Measurements from ENCODE around the gene TEAD1. TPM values are rescaled to one million over a fixed set of nuclear protein-coding genes. Genes with fewer than 3 reads are reported as not detected.
A peak's percentile ranks its signal among the peaks of the same experiment; 100 is the strongest.

TEAD1 gene
- total RNA-seq, 1 experiment from 2014 or later = 102 TPM

- DNase-seq (ENCODE audit: low read depth, low spot score) (no peak), ATAC-seq (peak; percentile 98)
- intact Hi-C loops (cut with micrococcal nuclease; ENCODE audit: unreplicated experiment) = loop anchor here (2.0 to 5.0 kb wide), 3 partner anchors 183 to 381 kb away; no protein-coding TSS in a partner anchor
- POLR2A ChIA-PET = no interaction called here
- Histone ChIP-seq H3K9me3 (ENCODE audit: control insufficient read depth, insufficient read depth, low read depth, low read length) (no peaks in the 10 kb centered on the region), H3K27me3 (ENCODE audit: control insufficient read depth, insufficient read depth, low read length) (peaks cover 8% of the 10 kb centered on the region; the same call in 1 of the 2 replicates), H3K4me3 (ENCODE audit: low read depth in 2 of 2, low read length in 2 of 2) (no peak overlapping the region), H3K27ac (ENCODE audit: low read length) (no peak overlapping the region), H3K4me1 (ENCODE audit: control insufficient read depth, insufficient read depth, low read length) (no peaks in the 10 kb centered on the region), H3K36me3 (ENCODE audit: control insufficient read depth, insufficient read depth, low read length) (no peaks in the 10 kb centered on the region)
- CTCF ChIA-PET = interaction anchor here (0.6 to 1.3 kb wide), 10 partner anchors 16 to 633 kb away, joined by 3 to 11 read pairs (median 4); no protein-coding TSS in a partner anchor
- in situ Hi-C loops (cut with HindIII; ENCODE audit: low pct_unique_long_range_greater_than_20kb, low sequenced_read_pairs) = no loop called here
- no TSS peak for BruUV-seq (replicated peaks)
- TF ChIP-seq REST (IDR thresholded peaks at IDR 0.05; ENCODE audit: insufficient read depth in 1 of 2, low read depth in 2 of 2, low read length in 1 of 2) (no peak), CTCF (IDR thresholded peaks at IDR 0.05) (peak; percentile 89), POLR2AphosphoS5 (IDR thresholded peaks at IDR 0.05; ENCODE audit: low read depth, low read length) (no peak), SIN3A (IDR thresholded peaks at IDR 0.05; ENCODE audit: borderline replicate concordance, insufficient read depth, low read depth, low read length) (no peak)
Observed at GRCh38 chr11:12963792-12964536, 289.7 kb downstream of the TEAD1 start.

- DNase-seq (ENCODE audit: low read depth, low spot score) = no peak
- no TSS peak for BruUV-seq (replicated peaks)
- Histone ChIP-seq H3K9me3 (ENCODE audit: control insufficient read depth, insufficient read depth, low read depth, low read length) (no peaks in the 10 kb centered on the region), H3K27ac (ENCODE audit: low read length) (no peak overlapping the region), H3K27me3 (ENCODE audit: control insufficient read depth, insufficient read depth, low read length) (peaks cover 8% of the 10 kb centered on the region; the same call in 1 of the 2 replicates), H3K4me1 (ENCODE audit: control insufficient read depth, insufficient read depth, low read length) (no peaks in the 10 kb centered on the region), H3K4me3 (ENCODE audit: low read depth in 2 of 2, low read length in 2 of 2) (no peak overlapping the region), H3K36me3 (ENCODE audit: control insufficient read depth, insufficient read depth, low read length) (no peaks in the 10 kb centered on the region)
- intact Hi-C loops (cut with micrococcal nuclease; ENCODE audit: unreplicated experiment) = loop anchor here (2.0 to 5.0 kb wide), 3 partner anchors 183 to 380 kb away; no protein-coding TSS in a partner anchor
- TF ChIP-seq POLR2AphosphoS5 (IDR thresholded peaks at IDR 0.05; ENCODE audit: low read depth, low read length) = no peak
- in situ Hi-C loops (cut with HindIII; ENCODE audit: low pct_unique_long_range_greater_than_20kb, low sequenced_read_pairs) = no loop called here
- no peak for ATAC-seq
- ChIA-PET CTCF (interaction anchor here (0.6 to 1.3 kb wide), 3 partner anchors 15 to 634 kb away, joined by 4 to 11 read pairs (median 4); no protein-coding TSS in a partner anchor), POLR2A (no interaction called here)
Observed at GRCh38 chr11:12964650-12965049, 290.4 kb downstream of the TEAD1 start.

- DNase-seq (ENCODE audit: low read depth, low spot score) (no peak), ATAC-seq (no peak)
- no peak overlapping the region for H3K27ac ChIP-seq (ENCODE audit: low read length)
- no peak overlapping the region for H3K4me3 ChIP-seq (ENCODE audit: low read depth in 2 of 2, low read length in 2 of 2)
- CTCF ChIA-PET = no interaction called here
- no TSS peak for BruUV-seq (replicated peaks)
- no peak for TF ChIP-seq SIN3A (IDR thresholded peaks at IDR 0.05; ENCODE audit: borderline replicate concordance, insufficient read depth, low read depth, low read length)
- no peak for TF ChIP-seq TCF7L2 (IDR thresholded peaks at IDR 0.05; ENCODE audit: low read depth, low read length)
- TF ChIP-seq REST (IDR thresholded peaks at IDR 0.05; ENCODE audit: insufficient read depth in 1 of 2, low read depth in 2 of 2, low read length in 1 of 2) = no peak
- TF ChIP-seq POLR2AphosphoS5 (IDR thresholded peaks at IDR 0.05; ENCODE audit: low read depth, low read length) = no peak
- TF ChIP-seq CTCF (IDR thresholded peaks at IDR 0.05) = no peak
- POLR2A ChIA-PET = interaction anchor here (0.7 kb wide), 1 partner anchor 654 kb away, joined by 3 read pairs; no protein-coding TSS in a partner anchor
- H3K4me1 ChIP-seq (ENCODE audit: control insufficient read depth, insufficient read depth, low read length) = no peaks in the 10 kb centered on the region
- intact Hi-C loops (cut with micrococcal nuclease; ENCODE audit: unreplicated experiment) (no loop called here), in situ Hi-C loops (cut with HindIII; ENCODE audit: low pct_unique_long_range_greater_than_20kb, low sequenced_read_pairs) (no loop called here)
- peaks cover 8% of the 10 kb centered on the region; the same call in 1 of the 2 replicates for H3K27me3 ChIP-seq (ENCODE audit: control insufficient read depth, insufficient read depth, low read length)
- no peaks in the 10 kb centered on the region for H3K9me3 ChIP-seq (ENCODE audit: control insufficient read depth, insufficient read depth, low read depth, low read length)
- H3K36me3 ChIP-seq (ENCODE audit: control insufficient read depth, insufficient read depth, low read length) = no peaks in the 10 kb centered on the region
Observed at GRCh38 chr11:12966002-12966401, 291.8 kb downstream of the TEAD1 start.
